ENCODE results near the gene ZNF774. TPM values are rescaled to one million over a fixed set of nuclear protein-coding genes. Genes with fewer than 3 reads are reported as not detected.
"Not testable (repeated sequence)": the region's sequence is repeated elsewhere in the genome, so short reads cannot be mapped to it uniquely, and the experiment has no call there.

Gene ZNF774
- 0.55 TPM for polyA plus RNA-seq (2012; ENCODE audit: low read depth, missing spikeins)

DNA sequence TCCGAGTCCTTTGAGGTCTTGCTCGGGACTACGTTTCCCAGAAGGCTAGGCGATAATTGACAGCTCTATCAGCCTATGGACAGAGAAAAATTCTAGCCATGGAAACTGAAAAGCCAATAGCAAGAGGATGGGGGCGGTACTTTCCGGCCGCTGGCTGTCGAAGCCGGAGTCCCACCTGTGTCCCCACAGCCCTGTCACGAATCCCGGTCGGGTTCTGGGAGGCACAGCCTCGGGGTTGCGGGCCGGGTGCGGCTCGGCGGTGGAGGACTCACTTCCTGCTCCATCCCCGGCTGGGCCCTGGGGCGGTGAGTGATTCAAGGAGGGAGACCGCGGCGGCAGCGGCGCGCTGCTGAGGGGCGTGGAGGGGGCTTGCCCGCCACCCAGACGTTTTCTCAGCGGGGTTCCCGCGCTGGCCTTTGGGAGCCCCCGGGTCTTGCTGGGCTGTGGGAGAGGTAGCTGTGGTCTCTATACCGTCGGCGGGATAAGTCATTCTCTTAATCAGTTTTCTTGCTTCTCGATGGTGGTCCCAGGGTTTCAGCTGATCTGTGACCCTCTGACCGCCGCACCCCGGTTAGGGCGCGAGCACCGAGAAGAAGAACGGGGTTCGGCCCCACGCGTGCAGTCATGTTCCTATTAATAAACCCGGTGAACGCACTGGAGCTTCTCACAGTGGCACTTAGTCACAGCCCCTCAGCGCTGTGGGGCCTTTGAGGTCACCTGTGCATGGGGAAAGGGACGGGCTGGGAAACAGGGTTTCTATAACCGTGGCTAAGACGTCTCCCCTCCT lies at the start of gene ZNF774:
Gene ZNF774 (plus strand): TSS at position 178 of the 787 bp plus-strand sequence. CDS start 2,377 bp downstream, outside the sequence.
- peak; percentile 98 for DNase-seq (ENCODE audit: insufficient read length, low spot score)
- TF ChIP-seq SPI1 (IDR thresholded peaks at IDR 0.05; ENCODE audit: low read depth, low read length) (no peak), PAX5 (IDR thresholded peaks at IDR 0.05; ENCODE audit: insufficient read depth, low read length, severe bottlenecking) (no peak), POLR2AphosphoS5 (IDR thresholded peaks at IDR 0.05; ENCODE audit: low read depth, low read length) (no peak), TAF1 (IDR thresholded peaks at IDR 0.05; ENCODE audit: low read depth, low read length) (no peak), POU2F2 (IDR thresholded peaks at IDR 0.05; ENCODE audit: low read depth, low read length) (no peak), POLR2A (IDR thresholded peaks at IDR 0.05; ENCODE audit: low read depth, low read length) (no peak)
- peak; percentile 98 for FAIRE-seq

GRCh38 chr15:90305355-90305754 lies 46.7 kb upstream of the ZNF774 start:
- not testable (repeated sequence) for FAIRE-seq; DNase-seq (ENCODE audit: insufficient read length, low spot score)

- no peak for DNase-seq (ENCODE audit: insufficient read length, low spot score)
- FAIRE-seq, result no peak
- TF ChIP-seq SPI1 (IDR thresholded peaks at IDR 0.05; ENCODE audit: low read depth, low read length), result no peak
- no peak for TF ChIP-seq PAX5 (IDR thresholded peaks at IDR 0.05; ENCODE audit: insufficient read depth, low read length, severe bottlenecking)
- TF ChIP-seq POLR2A (IDR thresholded peaks at IDR 0.05; ENCODE audit: low read depth, low read length), result no peak
- TF ChIP-seq TAF1 (IDR thresholded peaks at IDR 0.05; ENCODE audit: low read depth, low read length), result no peak
- TF ChIP-seq POLR2AphosphoS5 (IDR thresholded peaks at IDR 0.05; ENCODE audit: low read depth, low read length), result no peak
- no peak for TF ChIP-seq POU2F2 (IDR thresholded peaks at IDR 0.05; ENCODE audit: low read depth, low read length)
Measured at GRCh38 chr15:90305932-90306331, 46.2 kb upstream of the ZNF774 start.

DNA sequence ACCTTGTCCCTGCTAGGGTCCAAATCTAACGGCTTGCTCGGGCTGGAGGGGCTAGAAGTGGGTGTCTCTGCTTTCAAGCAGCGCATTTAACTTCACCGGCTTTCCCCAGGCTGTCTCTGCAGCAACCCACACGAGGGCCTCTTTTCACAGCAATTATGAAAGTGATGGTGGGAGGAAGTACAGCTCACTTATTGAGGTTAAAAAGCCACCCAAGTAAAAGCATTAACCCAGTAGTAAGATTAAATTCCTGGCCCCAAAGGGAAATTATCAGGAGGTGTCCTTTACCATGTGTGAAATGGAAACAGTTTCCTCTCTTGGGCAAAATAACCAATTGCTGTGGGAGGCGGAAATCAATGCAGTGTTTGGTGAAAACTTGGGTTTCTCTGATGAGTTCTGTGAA lies 45.5 kb upstream of the ZNF774 start:
- DNase-seq (ENCODE audit: insufficient read length, low spot score), result peak; percentile 41
- TF ChIP-seq PAX5 (IDR thresholded peaks at IDR 0.05; ENCODE audit: insufficient read depth, low read length, severe bottlenecking), result no peak
- TF ChIP-seq POU2F2 (IDR thresholded peaks at IDR 0.05; ENCODE audit: low read depth, low read length), result no peak
- TF ChIP-seq POLR2AphosphoS5 (IDR thresholded peaks at IDR 0.05; ENCODE audit: low read depth, low read length), result no peak
- no peak for TF ChIP-seq POLR2A (IDR thresholded peaks at IDR 0.05; ENCODE audit: low read depth, low read length)
- no peak for TF ChIP-seq TAF1 (IDR thresholded peaks at IDR 0.05; ENCODE audit: low read depth, low read length)
- peak; percentile 57 for TF ChIP-seq SPI1 (IDR thresholded peaks at IDR 0.05; ENCODE audit: low read depth, low read length)

GRCh38 chr15:90307661-90308060 lies 44.4 kb upstream of the ZNF774 start:
- TF ChIP-seq POLR2AphosphoS5 (IDR thresholded peaks at IDR 0.05; ENCODE audit: low read depth, low read length), result no peak
- TF ChIP-seq POLR2A (IDR thresholded peaks at IDR 0.05; ENCODE audit: low read depth, low read length), result no peak
- TF ChIP-seq TAF1 (IDR thresholded peaks at IDR 0.05; ENCODE audit: low read depth, low read length), result no peak
- TF ChIP-seq POU2F2 (IDR thresholded peaks at IDR 0.05; ENCODE audit: low read depth, low read length), result no peak
- no peak for TF ChIP-seq PAX5 (IDR thresholded peaks at IDR 0.05; ENCODE audit: insufficient read depth, low read length, severe bottlenecking)
- TF ChIP-seq SPI1 (IDR thresholded peaks at IDR 0.05; ENCODE audit: low read depth, low read length), result no peak
- DNase-seq (ENCODE audit: insufficient read length, low spot score) (no peak), FAIRE-seq (no peak)

More for the DNA sequence above, 45.5 kb upstream of the ZNF774 start:
- no peak for FAIRE-seq

DNA sequence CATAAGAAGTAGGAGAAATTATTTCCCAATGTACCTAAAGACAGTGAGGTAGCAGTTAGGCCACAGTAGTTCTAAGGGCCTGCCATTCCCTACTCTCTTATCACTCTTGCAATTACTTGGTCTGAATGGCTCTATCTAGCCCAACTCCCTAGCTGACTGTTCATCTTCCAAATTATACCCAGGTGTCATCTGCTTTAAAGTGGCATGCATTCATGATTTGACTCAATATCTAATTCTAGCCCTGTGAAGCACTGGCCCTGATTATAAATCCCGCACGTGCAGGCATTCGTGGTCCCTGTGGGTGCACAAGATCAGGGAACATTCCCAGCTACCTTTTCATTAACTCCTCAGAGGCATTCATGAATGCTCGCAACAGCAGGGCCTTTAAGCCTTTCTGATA lies 43.1 kb upstream of the ZNF774 start:
- DNase-seq (ENCODE audit: insufficient read length, low spot score) (no peak), FAIRE-seq (no peak)
- TF ChIP-seq POU2F2 (IDR thresholded peaks at IDR 0.05; ENCODE audit: low read depth, low read length) (no peak), POLR2A (IDR thresholded peaks at IDR 0.05; ENCODE audit: low read depth, low read length) (no peak), POLR2AphosphoS5 (IDR thresholded peaks at IDR 0.05; ENCODE audit: low read depth, low read length) (no peak), PAX5 (IDR thresholded peaks at IDR 0.05; ENCODE audit: insufficient read depth, low read length, severe bottlenecking) (no peak), TAF1 (IDR thresholded peaks at IDR 0.05; ENCODE audit: low read depth, low read length) (no peak), SPI1 (IDR thresholded peaks at IDR 0.05; ENCODE audit: low read depth, low read length) (no peak)

- no peak for DNase-seq (ENCODE audit: insufficient read length, low spot score)
- no peak for TF ChIP-seq PAX5 (IDR thresholded peaks at IDR 0.05; ENCODE audit: insufficient read depth, low read length, severe bottlenecking)
- TF ChIP-seq POLR2AphosphoS5 (IDR thresholded peaks at IDR 0.05; ENCODE audit: low read depth, low read length), result no peak
- TF ChIP-seq TAF1 (IDR thresholded peaks at IDR 0.05; ENCODE audit: low read depth, low read length), result no peak
- no peak for TF ChIP-seq SPI1 (IDR thresholded peaks at IDR 0.05; ENCODE audit: low read depth, low read length)
- no peak for TF ChIP-seq POLR2A (IDR thresholded peaks at IDR 0.05; ENCODE audit: low read depth, low read length)
- no peak for TF ChIP-seq POU2F2 (IDR thresholded peaks at IDR 0.05; ENCODE audit: low read depth, low read length)
- FAIRE-seq, result no peak
Measured at GRCh38 chr15:90315278-90315982, 36.7 kb upstream of the ZNF774 start.

DNA sequence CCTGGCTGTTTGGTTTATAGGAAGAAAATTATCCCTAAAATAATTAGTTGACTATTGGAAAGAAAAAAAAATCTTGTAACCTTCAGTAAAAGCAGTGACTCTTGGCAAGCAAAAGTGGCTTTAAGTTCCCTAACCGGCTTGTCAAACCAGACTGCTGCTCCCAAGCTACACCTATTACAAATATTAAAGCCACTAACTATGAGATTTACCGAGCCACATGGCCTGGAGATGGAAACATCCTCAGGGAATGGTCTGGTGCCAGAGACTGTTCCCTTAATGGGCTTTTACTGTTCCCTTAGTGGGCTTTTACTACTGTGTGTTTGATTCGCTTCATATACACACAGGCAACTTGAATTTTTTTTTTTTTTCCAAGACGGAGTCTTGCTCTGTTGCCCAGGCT lies 35.9 kb upstream of the ZNF774 start:
- no peak for TF ChIP-seq PAX5 (IDR thresholded peaks at IDR 0.05; ENCODE audit: insufficient read depth, low read length, severe bottlenecking)
- no peak for TF ChIP-seq SPI1 (IDR thresholded peaks at IDR 0.05; ENCODE audit: low read depth, low read length)
- no peak for TF ChIP-seq TAF1 (IDR thresholded peaks at IDR 0.05; ENCODE audit: low read depth, low read length)
- no peak for TF ChIP-seq POLR2AphosphoS5 (IDR thresholded peaks at IDR 0.05; ENCODE audit: low read depth, low read length)
- TF ChIP-seq POU2F2 (IDR thresholded peaks at IDR 0.05; ENCODE audit: low read depth, low read length), result no peak
- no peak for TF ChIP-seq POLR2A (IDR thresholded peaks at IDR 0.05; ENCODE audit: low read depth, low read length)

DNA sequence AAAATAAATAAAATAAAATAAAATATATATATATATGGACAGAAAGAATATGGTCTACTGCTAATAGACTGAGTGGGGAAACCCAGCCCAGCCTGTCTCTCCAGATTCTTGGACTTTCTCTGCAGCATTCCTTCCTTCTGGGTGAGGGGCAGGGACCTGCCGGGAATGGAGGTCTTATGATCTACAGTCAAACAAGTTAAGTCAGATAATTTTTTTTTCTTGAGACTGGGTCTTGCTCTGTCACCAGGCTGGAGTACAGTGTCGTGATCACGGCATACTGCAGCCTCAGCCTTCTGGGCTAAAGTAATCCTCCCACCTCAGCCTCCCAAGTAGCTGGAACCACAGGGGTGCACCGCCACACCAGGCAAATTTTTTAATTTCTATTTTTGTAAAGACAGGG lies 33.5 kb upstream of the ZNF774 start:
- DNase-seq (ENCODE audit: insufficient read length, low spot score) (no peak), FAIRE-seq (no peak)
- TF ChIP-seq POLR2A (IDR thresholded peaks at IDR 0.05; ENCODE audit: low read depth, low read length), result no peak
- no peak for TF ChIP-seq POLR2AphosphoS5 (IDR thresholded peaks at IDR 0.05; ENCODE audit: low read depth, low read length)
- TF ChIP-seq SPI1 (IDR thresholded peaks at IDR 0.05; ENCODE audit: low read depth, low read length), result no peak
- TF ChIP-seq POU2F2 (IDR thresholded peaks at IDR 0.05; ENCODE audit: low read depth, low read length), result no peak
- no peak for TF ChIP-seq PAX5 (IDR thresholded peaks at IDR 0.05; ENCODE audit: insufficient read depth, low read length, severe bottlenecking)
- no peak for TF ChIP-seq TAF1 (IDR thresholded peaks at IDR 0.05; ENCODE audit: low read depth, low read length)

More for the DNA sequence above, 35.9 kb upstream of the ZNF774 start:
- no peak for DNase-seq (ENCODE audit: insufficient read length, low spot score)
- FAIRE-seq, result no peak

All from GM12891 (cell line).